Measurements from ENCODE around the gene XPO5. TPM values are rescaled to one million over a fixed set of nuclear protein-coding genes. Genes with fewer than 3 reads are reported as not detected.
"Not testable (repeated sequence)": the region's sequence is repeated elsewhere in the genome, so short reads cannot be mapped to it uniquely, and the experiment has no call there.

XPO5 gene
- polyA plus RNA-seq, 1 donor: 30.2 TPM

DNA sequence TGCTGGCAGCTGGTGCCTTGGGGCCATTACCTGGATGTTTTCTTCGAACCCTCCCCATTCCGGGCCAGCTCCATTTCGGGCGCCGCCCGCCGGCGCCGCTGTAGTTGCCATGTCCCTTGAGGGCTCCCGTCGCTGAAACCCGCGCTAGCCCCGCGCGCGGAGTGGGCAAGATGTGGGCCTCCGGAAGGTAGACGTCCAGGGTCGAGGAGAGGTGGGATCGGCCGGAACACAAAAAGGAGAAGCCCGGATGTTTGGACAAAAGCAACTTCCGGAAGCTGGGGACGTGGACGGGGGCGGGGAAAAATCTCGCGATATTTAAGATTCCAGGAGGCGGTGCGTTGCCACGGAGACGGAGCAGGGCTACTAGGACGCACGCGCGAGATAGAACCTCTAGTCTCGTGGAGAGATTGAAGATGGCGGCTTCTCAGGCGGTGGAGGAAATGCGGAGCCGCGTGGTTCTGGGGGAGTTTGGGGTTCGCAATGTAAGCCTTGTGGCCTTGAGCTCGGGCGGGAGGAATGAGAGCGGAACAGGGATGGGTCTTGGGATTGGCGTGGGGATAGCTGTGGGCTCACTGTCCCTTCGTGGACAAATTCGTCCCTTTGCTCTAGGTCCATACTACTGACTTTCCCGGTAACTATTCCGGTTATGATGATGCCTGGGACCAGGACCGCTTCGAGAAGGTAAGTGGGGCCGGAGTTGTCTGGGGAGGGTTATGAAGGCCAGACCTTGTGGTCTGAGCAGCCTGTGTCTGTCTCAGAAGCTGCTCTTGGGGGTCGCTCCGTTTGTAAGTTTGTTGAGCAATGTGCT, 58.9 kb downstream of the XPO5 start, which contains the start of the genes POLR1C and YIPF3:
POLR1C (plus strand) TSS at position 393 of the 808 bp plus-strand sequence; CDS start at position 414, 21 bp downstream.
YIPF3 (minus strand) TSS at position 230 of the 808 bp plus-strand sequence; CDS start at position 111, 119 bp downstream.
- peak; percentile 98 for DNase-seq

- DNase-seq: no peak
These were observed 59.5 kb downstream of the XPO5 start for GRCh38 chr6:43516367-43516696.

DNA sequence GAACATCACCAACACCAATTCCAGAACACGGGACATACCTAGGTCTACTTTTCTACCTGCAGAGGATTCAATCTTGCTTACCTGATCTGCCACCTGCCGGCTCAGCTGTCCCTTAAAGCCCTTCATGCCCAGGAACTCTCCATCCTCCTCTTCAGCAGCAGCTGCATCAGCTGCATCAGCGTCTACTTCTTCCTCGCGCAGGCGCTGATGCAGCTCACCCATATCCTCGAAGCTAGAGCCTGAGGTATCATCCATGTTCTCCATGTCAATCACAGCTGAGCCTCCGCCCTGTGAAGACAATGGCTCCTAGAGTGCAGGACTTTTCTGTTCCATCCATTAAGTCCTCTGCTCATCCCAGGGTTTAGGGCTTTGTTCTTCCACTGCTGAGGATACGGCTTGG, 60.0 kb downstream of the XPO5 start:
- no peak for DNase-seq

- DNase-seq: no peak
These were observed 63.9 kb downstream of the XPO5 start for GRCh38 chr6:43511824-43512415.

GRCh38 chr6:43510827-43511163, 65.0 kb downstream of the XPO5 start:
- no peak for DNase-seq

GRCh38 chr6:43509984-43510826, 65.6 kb downstream of the XPO5 start, which contains the start of gene LRRC73:
Gene LRRC73, minus strand, starts transcription at chr6:43510346. Its CDS starts 561 bp downstream, at chr6:43509785.
- peak; percentile 83 for DNase-seq

- DNase-seq: no peak
These were observed 66.5 kb downstream of the XPO5 start for GRCh38 chr6:43509142-43509983.

DNA sequence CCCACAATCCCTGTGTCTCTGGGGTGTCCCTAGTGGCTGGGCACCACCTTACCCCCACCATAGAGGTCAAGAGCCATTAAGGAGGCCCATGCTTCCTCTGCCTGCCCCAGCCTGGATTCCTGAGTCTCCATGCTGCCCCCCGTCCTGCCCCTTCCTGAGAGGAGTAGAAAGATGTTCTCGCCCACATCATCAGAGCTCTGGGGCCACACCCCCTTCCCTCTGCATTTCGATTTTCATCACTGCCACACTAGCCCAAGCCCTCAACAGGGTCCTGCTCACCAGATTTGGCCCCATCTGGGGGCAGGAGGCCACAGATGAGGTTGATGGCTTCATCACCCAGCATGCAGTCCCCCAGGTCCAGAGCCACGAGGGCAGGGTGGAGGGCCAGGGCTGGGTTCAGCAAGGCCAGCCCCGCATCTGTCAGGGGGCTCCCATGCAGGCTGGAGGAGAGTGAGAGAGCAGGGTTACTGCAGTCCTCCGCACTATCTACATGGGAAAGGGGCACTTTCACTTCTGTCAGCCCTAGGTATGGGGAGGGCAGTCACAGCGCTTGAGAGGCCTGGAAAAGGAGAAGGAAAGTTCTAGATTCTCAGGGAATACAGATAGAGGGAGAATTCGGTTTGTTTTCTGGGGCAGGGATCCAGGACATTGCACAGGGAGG, 67.2 kb downstream of the XPO5 start:
- no peak for DNase-seq

DNA sequence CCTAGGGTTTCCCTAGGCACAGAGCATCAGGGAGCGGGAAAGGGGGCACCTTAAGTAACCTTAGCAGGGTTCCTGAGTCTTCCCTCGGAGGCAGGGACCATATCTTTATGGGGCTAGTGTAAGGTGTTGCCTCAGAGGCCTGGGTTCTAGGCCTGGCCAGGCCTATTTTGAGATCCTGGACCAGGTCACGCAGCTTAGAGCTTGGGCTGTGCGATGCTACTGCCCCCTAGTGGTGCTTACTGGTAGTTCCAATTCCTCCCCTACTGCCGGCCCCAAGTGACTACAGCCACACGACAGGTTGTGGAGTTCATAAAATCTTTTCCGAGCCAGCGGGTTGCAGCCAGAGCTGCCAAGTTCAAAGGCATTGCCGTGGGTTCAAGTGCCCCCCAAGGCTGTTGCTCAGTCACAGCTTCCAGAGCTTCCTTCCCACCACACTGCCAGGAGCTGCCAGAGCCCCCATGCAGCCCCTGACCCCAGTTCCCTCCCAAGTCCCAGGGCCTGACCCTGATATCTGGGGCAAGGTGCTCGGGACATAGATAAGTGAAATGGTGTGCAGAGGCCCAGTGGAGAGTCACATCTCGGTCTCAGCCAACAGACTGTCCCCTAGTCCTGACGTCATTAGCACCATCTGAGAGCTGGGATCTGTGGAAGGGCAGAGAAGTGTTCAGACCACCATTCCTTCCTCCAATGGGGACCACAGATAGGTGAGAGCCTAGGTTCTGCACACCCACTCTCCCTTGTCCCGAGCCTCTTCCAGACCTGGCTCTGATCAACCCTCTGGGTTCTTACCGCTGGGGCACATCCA, 69.0 kb downstream of the XPO5 start:
- peak; percentile 87 for DNase-seq

- no peak for DNase-seq
These were observed 69.7 kb downstream of the XPO5 start for GRCh38 chr6:43506171-43506570.

DNA sequence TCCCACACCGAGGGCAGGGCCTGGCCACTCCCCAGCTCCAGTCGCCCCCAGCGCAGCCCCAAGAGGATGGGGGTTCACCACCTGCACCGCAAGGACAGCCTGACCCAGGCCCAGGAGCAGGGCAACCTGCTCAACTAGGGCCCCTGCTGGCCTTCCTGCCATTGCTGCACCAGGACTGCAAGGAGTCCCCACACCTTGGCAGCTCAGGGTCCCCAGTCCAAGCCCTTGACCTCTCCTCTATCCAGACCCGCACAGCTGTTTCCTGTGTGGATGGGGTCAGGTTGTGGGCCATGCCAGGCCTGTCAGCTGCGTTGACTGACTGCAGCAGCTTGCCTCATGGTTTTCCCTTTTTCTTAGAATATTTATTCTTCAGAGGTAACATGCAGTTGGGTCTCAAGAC, 70.1 kb downstream of the XPO5 start:
- DNase-seq: no peak

- no peak for DNase-seq
These were observed 70.9 kb downstream of the XPO5 start for GRCh38 chr6:43504756-43505593.

- no peak for DNase-seq
These were observed 72.4 kb downstream of the XPO5 start for GRCh38 chr6:43503443-43503842.

- DNase-seq: no peak
These were observed 73.2 kb downstream of the XPO5 start for GRCh38 chr6:43502666-43503065.

GRCh38 chr6:43500921-43501320, 74.9 kb downstream of the XPO5 start:
- DNase-seq: no peak

- DNase-seq: no peak
These were observed 76.6 kb downstream of the XPO5 start for GRCh38 chr6:43499028-43499815.

GRCh38 chr6:43498291-43498690, 77.5 kb downstream of the XPO5 start:
- not testable (repeated sequence) for DNase-seq

DNA sequence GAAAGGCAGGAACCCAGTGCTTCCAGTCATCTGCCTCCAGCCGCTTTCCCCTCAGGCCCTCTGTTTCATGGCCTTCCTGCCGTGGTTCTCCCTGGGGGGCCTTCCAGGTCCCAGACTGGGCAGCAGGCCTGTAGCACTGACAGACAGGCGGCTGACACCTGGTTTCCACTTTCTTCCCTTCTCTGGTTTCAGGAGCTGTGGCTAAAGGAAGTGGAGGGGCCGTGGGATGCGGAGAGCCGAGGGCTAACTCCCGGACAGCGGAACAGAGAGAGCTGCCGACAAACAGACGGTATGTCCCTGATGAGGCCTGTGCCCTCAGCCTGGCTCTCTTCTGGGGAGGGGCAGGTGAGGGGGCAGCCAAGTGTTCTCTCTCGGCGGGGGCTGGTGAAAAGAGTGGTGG, 78.1 kb downstream of the XPO5 start:
- DNase-seq: no peak

DNA sequence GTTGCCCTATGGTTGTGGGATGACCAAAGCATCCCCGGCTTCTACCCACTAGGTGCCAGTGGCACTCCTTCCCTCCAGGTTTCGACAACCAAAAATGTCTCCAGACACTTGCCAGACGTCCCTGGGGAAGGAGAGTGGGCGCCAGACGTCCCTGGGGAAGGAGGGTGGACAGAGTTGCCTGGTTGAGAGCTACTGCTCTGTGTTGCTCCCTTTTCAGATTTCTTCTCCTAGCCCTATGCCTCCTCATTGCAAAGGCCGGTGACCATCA, 78.8 kb downstream of the XPO5 start:
- no peak for DNase-seq

All from hindlimb muscle (tissue), 1 donor.